ENCODE measurements around the gene SLC29A4.

GRCh38 chr7:5337047-5337446 is 54.3 kb downstream of the SLC29A4 start:
- TF ChIP-seq CTCF (IDR thresholded peaks at IDR 0.05; ENCODE audit: low read depth, low read length, missing input control) (no peak), REST (IDR thresholded peaks at IDR 0.05) (no peak), RAD21 (IDR thresholded peaks at IDR 0.05) (no peak), ATF3 (IDR thresholded peaks at IDR 0.05) (no peak), MAX (IDR thresholded peaks at IDR 0.05) (no peak), SP1 (IDR thresholded peaks at IDR 0.05) (no peak), FOXA2 (IDR thresholded peaks at IDR 0.05) (no peak), FOXA1 (IDR thresholded peaks at IDR 0.05) (no peak), YY1 (IDR thresholded peaks at IDR 0.05) (no peak), JUND (IDR thresholded peaks at IDR 0.05) (no peak)
